Measurements from ENCODE around the gene USP17L19.
A peak's percentile ranks its signal among the peaks of the same experiment; 100 is the strongest.
"Not testable (repeated sequence)": the region's sequence is repeated elsewhere in the genome, so short reads cannot be mapped to it uniquely, and the experiment has no call there.

USP17L19 gene

GRCh38 chr4:9253078-9253477 is at the start of gene USP17L19:
Gene USP17L19 (plus strand): TSS chr4:9253378. CDS start chr4:9253378, 0 bp downstream.
- DNase-seq, result not testable (repeated sequence)

DNA sequence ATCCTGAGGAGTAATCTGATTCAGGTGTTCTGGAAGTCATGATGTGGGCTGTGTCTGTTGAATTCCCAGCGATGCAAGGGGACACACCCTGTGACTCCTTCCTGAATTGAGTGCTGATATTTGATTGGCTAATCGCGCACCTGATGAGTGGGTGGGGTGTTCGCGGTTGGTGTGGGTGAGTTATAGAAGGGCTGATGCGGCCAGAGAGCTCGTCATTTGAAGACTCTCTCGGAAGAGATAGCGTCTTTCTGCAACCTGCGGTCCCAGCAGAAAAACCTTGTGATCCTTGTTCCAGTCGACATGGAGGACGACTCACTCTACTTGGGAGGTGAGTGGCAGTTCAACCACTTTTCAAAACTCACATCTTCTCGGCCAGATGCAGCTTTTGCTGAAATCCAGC is 42.8 kb upstream of the USP17L19 start, which contains the start of gene USP17L10:
TSS of gene USP17L10 (plus strand) at position 301 of the 400 bp plus-strand sequence. CDS start at position 301, 0 bp downstream.
- DNase-seq, result not testable (repeated sequence)

- not testable (repeated sequence) for DNase-seq
Observed at GRCh38 chr4:9214701-9215100, 38.5 kb upstream of the USP17L19 start.

- DNase-seq, result not testable (repeated sequence)
Observed at GRCh38 chr4:9215105-9215504, 38.1 kb upstream of the USP17L19 start, which contains the start of gene USP17L11. Gene USP17L11 (plus strand): TSS chr4:9215405. CDS start chr4:9215405, 0 bp downstream.

GRCh38 chr4:9219852-9220251 is 33.3 kb upstream of the USP17L19 start, which contains the start of gene USP17L12:
Gene USP17L12 (plus strand): TSS chr4:9220152. CDS start chr4:9220152, 0 bp downstream.
- DNase-seq, result not testable (repeated sequence)

GRCh38 chr4:9224596-9224995 is 28.6 kb upstream of the USP17L19 start, which contains the start of gene USP17L13:
Gene USP17L13 (plus strand): TSS chr4:9224896. CDS start chr4:9224896, 0 bp downstream.
- not testable (repeated sequence) for DNase-seq

DNA sequence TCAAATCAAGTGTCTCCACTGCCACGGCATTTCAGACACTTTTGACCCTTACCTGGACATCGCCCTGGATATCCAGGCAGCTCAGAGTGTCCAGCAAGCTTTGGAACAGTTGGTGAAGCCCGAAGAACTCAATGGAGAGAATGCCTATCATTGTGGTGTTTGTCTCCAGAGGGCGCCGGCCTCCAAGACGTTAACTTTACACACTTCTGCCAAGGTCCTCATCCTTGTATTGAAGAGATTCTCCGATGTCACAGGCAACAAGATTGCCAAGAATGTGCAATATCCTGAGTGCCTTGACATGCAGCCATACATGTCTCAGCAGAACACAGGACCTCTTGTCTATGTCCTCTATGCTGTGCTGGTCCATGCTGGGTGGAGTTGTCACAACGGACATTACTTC is 22.9 kb upstream of the USP17L19 start:
- DNase-seq, result not testable (repeated sequence)

- not testable (repeated sequence) for DNase-seq
Observed at GRCh38 chr4:9234085-9234484, 19.1 kb upstream of the USP17L19 start, which contains the start of gene USP17L15. Gene USP17L15 (plus strand): TSS chr4:9234385. CDS start chr4:9234385, 0 bp downstream.

- not testable (repeated sequence) for DNase-seq
Observed at GRCh38 chr4:9238461-9238860, 14.7 kb upstream of the USP17L19 start.

DNA sequence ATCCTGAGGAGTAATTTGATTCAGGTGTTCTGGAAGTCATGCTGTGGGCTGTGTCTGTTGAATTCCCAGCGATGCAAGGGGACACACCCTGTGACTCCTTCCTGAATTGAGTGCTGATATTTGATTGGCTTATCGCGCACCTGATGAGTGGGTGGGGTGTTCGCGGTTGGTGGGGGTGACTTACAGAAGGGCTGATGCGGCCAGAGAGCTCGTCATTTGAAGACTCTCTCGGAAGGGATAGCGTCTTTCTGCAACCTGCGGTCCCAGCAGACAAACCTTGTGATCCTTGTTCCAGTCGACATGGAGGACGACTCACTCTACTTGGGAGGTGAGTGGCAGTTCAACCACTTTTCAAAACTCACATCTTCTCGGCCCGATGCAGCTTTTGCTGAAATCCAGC is 9.6 kb upstream of the USP17L19 start, which contains the start of gene USP17L17:
TSS of gene USP17L17 (plus strand) at position 301 of the 400 bp plus-strand sequence. CDS start at position 301, 0 bp downstream.
- DNase-seq, result not testable (repeated sequence)

- DNase-seq, result peak; percentile 0
Observed at GRCh38 chr4:9247953-9248680, 5.1 kb upstream of the USP17L19 start, which contains the start of gene USP17L18. Gene USP17L18 (plus strand): TSS chr4:9248630. CDS start chr4:9248630, 0 bp downstream.

DNA sequence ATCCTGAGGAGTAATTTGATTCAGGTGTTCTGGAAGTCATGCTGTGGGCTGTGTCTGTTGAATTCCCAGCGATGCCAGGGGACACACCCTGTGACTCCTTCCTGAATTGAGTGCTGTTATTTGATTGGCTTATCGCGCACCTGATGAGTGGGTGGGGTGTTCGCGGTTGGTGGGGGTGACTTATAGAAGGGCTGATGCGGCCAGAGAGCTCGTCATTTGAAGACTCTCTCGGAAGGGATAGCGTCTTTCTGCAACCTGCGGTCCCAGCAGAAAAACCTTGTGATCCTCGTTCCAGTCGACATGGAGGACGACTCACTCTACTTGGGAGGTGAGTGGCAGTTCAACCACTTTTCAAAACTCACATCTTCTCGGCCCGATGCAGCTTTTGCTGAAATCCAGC is 4.6 kb downstream of the USP17L19 start, which contains the start of gene USP17L20:
TSS of gene USP17L20 (plus strand) at position 301 of the 400 bp plus-strand sequence. CDS start at position 301, 0 bp downstream.
- not testable (repeated sequence) for DNase-seq

DNA sequence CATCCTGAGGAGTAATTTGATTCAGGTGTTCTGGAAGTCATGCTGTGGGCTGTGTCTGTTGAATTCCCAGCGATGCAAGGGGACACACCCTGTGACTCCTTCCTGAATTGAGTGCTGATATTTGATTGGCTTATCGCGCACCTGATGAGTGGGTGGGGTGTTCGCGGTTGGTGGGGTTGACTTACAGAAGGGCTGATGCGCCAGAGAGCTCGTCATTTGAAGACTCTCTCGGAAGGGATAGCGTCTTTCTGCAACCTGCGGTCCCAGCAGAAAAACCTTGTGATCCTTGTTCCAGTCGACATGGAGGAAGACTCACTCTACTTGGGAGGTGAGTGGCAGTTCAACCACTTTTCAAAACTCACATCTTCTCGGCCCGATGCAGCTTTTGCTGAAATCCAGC is 9.4 kb downstream of the USP17L19 start, which contains the start of gene USP17L21:
TSS of gene USP17L21 (plus strand) at position 301 of the 400 bp plus-strand sequence. CDS start at position 301, 0 bp downstream.
- DNase-seq, result not testable (repeated sequence)

DNA sequence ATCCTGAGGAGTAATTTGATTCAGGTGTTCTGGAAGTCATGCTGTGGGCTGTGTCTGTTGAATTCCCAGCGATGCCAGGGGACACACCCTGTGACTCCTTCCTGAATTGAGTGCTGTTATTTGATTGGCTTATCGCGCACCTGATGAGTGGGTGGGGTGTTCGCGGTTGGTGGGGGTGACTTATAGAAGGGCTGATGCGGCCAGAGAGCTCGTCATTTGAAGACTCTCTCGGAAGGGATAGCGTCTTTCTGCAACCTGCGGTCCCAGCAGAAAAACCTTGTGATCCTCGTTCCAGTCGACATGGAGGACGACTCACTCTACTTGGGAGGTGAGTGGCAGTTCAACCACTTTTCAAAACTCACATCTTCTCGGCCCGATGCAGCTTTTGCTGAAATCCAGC is 14.1 kb downstream of the USP17L19 start, which contains the start of gene USP17L22:
TSS of gene USP17L22 (plus strand) at position 301 of the 400 bp plus-strand sequence. CDS start at position 301, 0 bp downstream.
- DNase-seq, result not testable (repeated sequence)

DNA sequence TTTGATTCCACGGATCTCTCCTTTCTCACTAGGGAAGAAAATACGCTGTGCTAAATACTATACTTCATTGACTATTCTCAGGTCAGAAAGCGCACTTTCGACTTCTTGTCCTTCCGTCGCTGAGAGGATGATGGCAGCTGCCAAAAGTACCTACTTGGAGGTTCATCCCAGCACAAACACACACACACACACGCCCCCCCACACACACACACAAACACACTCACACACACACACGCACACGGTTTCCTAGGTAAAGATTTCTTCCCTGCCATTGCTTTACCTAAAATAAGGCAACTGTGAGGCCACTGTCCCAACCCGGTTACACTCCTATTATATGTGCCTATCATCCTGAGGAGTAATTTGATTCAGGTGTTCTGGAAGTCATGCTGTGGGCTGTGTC is 18.5 kb downstream of the USP17L19 start:
- not testable (repeated sequence) for DNase-seq
